Activated naive CD8-positive, alpha-beta T cell treated with anti-CD3 and anti-CD28 coated beads, Interleukin-2, amount 50 U/mL, for 16 hours (primary cell): Measurements from ENCODE around the gene HACD4.

Experiments
- DNase-seq: peaks from one replicate; pipeline ENCODE4 v3.0.0-alpha.2; 2020; ENCODE audit warnings: low read depth, low spot score

The HACD4 gene, protein sequence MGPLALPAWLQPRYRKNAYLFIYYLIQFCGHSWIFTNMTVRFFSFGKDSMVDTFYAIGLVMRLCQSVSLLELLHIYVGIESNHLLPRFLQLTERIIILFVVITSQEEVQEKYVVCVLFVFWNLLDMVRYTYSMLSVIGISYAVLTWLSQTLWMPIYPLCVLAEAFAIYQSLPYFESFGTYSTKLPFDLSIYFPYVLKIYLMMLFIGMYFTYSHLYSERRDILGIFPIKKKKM

DNA sequence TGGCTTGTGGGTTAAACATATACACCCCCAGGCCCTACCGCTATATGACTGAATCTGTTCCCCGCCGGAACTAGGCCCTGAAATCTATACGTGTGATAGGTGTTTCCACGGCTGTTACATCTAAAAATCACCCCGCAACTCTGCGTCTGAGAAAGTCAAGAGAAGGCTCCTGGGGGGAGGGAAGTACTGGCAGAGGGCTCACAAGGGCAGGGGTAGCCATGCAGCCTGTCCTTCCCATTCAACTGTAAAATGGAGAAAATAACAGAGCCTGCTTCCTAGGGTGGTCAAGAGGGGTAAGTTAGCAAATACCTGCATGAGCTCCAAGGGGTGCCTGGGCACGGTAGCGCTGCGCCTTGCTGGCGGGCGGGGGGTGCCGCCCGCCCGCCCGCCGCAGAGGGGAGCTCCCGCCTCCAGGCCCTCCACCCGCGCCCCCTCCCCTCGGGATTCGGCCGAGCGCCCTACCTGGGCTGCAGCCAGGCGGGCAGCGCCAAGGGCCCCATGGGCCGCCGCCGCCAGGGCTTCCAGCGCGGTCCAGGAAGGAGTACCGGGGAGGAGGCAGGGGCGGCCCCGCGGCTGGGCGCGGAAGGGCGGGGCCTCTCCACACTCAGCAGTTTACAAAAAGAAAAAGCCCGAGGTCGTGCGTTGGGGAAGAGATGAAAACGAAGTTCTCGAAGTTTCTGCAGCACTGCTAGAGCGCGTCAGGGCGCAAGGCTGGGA lies at the start of gene HACD4:
Gene HACD4, minus strand, starts transcription at position 550 of the 717 bp plus-strand sequence. Its CDS starts 50 bp downstream, at position 500.
- DNase-seq: peak; percentile 24

DNA sequence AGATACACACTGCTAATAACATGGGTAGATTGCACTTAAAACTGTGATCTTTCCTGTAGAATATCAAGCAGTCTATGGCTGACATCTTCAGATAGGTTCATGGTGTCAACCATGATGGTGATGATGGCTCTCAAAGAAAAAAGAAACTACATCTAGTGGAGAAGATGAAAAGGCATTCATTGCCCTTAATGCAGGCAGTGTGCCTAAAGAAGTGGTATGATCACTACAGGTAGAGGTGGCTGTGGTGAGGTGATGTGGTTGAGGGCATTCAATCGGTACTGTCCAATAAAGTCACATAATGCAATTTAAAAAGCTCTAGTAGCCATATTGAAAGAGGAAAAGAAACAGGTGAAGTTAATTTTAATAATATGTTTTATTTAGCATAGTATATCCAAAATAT lies 49.4 kb upstream of the HACD4 start:
- DNase-seq: no peak

DNA sequence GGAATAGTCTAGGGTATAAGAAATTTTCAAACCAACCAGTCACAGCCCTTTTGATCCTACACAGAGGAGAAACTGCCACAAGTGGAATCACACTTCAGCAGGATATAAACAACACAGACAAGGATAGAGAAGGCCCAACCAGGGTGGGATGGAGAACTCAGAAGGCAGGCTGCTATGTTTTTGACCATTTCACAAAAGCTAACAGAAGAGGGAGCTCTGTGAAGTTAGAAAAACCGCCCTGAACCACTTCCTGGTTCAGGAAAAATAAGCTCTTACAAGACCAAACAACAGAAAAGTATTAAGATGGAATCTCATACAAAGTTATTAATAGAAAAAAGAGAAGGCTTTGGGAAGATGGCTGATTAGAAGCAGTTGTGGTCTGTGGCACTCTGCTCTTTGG lies 47.3 kb upstream of the HACD4 start:
- DNase-seq: no peak

DNA sequence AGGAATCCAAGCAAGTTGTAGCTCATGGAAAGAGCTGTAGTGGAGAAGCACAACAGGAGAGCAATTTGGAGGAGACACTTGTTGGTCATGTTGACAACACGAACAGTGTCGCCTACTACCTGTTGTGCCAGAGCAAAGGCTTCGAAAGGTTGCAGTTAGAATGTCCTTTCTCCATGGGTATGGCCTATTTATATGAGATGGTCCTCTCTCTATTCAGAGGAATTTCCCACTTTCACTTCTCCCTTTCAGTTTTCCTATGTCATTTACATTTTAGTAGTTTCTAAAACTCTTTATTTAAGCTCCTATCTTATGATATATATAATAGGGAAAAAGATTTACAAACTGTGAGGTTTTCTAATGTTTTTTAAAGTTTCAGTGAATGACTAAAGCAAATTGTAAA lies 46.3 kb upstream of the HACD4 start, which contains the start of gene IFNB1:
Gene IFNB1, minus strand, starts transcription at position 162 of the 400 bp plus-strand sequence. Its CDS starts 73 bp downstream, at position 89.
- DNase-seq: no peak

DNA sequence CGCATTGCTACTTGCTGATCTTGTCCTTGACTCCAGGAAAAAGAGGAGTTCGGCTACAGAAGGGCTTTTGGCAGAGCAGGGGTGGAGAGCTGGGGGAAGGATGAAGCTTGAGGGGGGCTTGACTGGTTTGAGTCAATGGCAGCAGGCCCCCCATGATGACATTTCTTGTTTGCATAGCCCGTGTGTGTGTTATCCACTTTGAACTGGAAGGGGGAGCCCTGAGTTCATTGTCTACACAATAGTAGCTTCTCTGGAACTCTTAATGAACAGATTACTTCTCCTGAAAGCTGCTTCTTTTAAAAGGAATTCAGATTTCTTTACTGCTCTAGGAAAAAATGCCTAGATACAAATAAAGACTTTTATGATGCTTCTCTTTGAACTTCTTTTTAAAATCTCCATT lies 44.0 kb upstream of the HACD4 start:
- no peak for DNase-seq

DNA sequence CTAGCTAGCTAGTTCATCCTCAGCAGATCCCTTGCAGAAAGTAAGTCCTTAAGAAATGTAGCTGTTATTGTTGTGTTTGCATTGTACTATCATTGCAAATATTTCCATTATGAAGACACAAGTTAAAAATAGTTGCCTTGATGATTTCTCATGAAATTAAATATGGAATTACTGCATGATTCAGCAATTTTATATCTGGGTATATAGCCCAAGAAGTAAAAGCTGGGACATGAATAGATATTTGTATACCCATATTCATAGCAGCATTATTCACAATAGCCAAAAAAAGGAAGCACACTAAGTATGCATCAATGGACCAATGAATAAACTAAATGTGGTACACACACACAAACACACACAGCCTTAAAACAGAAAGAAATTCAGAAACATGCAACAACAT lies 39.5 kb upstream of the HACD4 start:
- DNase-seq: no peak

DNA sequence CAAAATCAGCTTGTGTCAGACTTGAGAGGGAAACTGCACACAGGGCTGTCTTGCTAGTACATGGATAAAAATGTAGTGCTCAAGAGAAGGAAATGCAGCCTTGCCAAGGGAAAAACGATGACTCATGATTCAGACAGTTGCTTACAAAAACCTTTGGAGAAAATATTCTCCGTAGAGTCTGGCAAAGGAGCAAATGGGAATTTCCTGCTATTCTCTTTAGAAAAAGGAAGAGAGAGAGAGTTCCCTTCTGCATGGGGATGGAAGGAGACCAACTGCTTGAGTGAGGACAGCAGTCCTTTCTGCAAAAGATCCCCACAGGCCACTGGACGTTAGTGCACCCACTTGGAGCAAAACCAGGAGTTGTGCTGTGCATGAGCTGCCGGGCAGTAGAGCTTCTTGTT lies 38.7 kb upstream of the HACD4 start:
- DNase-seq: no peak

DNA sequence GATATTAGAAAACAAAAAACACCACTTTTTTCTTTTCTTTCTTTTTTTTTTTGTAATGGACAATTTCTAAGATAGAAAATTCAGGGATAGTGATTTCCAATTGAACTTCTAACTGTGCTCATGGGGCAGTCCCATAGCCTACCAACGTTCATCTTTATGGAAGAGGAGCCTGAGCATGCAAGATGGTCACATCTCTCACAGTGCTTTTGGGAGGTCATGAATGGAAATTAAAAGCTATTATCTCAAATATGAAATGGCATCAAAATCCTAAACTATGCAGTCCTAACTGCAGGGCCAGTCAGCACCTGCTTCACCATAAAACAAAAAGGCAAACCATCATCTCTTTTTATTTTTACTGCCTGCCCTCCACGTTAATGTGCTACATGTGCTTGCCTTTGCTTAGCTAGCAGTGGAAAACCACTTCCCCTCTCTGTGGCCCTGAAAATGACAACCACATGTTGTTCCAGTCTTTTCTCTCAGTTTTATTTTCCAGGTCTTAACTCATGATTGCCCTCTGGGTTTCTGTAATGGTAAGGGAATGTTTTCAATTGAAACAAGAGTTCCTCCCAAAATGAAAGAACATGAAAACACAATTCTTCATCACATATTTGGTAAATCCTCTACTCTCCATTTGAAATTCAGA lies 29.6 kb upstream of the HACD4 start:
- DNase-seq: no peak

DNA sequence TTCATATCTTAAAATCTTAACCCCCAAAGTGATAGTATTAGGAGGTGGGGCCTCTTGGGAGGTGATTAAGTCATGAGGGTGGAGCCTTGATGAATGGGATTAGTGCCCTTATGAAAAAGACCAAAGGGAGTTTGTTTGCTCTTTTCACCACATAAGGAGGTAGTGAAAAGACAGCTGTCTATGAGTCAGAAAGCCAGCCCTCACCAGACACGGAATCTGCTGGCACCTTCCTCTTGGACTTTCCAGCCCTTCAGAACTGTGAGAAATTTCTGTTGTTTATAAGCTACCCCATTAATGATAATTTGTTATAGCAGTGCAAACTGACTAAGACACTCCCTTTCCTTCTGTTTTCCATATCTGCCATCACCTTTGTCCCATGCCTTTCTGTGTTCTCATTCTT lies 25.5 kb upstream of the HACD4 start:
- no peak for DNase-seq

DNA sequence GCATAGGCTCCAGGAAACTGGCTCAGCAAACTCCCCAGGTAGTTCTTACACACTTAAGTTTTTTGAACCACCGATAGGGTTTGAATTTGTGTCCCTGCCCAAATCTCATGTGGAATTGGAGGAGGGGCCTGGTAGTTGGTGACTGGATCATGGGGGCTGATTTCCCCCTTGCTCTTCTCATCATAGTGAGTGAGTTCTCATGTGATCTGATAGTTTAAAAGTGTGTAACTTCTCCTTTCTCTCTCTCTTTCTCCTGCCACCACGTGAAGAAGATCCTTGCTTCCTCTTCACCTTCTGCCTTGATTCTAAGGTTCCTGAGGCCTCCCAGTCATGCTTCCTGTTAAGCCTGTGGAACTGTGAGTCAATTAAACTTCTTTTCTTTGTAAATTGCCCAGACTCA lies 22.4 kb upstream of the HACD4 start:
- no peak for DNase-seq

DNA sequence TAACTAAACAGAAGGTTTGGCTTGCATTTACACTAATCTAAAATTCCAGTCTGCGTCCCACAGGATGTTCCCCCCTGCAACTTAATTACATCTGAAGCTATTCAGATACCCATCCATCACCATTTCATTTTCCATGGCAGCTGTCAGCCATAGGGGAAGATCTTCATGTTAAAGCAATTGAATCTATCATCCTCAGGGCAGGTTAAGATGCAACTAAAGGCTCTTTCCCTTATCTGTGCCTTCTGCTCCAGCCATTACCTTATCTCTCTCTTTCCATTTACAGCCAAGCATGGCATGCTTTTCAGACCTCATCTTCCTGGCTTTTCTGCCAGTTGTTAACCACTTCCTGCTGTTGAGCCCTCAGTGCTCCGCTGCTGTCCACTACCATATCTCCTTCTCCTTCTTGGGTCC lies 15.8 kb upstream of the HACD4 start:
- no peak for DNase-seq

DNA sequence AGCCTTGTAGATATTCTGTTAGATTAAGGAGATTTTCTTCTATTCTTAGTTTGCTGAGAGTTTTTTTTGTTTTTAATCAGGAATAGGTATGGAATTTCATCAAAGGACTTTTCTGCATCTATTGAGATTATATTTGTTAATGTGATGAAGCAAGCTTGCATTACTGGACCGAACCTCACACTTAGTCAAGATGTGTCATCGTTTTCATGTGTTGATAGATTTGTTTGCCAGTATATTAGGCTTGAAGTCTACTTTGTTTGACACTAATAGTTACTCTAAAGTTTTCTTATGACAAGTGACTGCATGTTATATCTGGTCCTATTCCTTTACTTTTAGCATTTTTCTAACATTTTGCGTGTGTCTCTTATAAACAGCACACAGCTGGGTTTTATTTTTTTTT lies 12.4 kb upstream of the HACD4 start:
- DNase-seq: no peak

DNA sequence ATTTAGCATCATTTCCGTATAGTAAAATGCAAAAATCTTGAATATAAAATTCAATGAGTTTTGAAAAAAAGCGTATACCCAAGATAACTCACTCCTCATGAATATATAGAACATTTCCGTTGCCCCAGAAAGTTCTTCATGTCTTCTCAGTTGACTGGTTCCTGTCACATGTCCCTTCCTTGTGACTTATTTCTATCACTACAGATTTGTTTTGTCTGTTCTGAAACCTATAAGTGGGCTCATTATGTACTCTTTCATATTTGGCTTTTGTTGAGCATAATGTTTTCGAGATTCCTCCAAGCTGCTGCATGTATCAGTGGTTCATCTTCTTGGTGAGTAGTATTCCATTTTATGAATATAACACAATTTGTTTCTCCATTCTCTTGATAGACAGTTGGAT lies 11.0 kb upstream of the HACD4 start:
- DNase-seq: no peak

DNA sequence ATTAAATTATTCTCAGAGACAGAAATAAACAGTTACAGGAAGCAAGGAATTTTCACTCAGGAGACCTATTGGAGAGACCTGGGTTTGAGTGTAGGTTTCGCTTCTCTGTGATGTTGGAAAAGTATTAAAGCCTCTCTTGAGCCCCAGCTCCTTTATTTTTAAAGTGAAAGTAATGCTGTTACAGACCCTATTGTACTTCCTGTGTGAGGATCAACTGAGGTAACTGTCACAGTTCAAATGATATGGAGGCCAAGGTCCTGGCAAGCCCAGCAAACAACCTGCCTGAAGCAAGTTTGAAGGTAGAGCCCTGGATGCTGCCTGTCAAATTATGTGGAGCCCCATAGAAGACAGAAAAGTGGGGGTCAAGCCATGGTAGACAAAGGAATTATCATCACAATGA lies 7.9 kb upstream of the HACD4 start:
- no peak for DNase-seq

DNA sequence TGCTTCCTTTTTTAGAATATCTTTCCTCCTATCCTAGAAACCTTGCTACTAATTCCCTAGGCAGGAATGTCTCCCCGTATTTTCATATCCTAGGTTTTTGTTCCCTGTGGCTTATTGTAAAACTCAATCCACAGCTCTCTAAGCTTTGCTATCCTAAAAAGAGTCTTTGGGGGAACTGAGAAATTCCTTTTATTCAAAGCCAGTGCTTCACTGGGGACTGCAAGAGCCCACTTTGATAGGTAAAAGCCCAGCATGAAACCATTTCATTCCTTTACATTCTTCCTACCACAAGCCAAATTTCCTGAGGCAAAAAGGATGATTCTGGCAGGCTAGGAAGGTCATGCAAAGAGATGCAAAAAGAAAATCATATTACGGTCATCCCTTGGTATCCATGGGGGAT lies 5.8 kb upstream of the HACD4 start:
- no peak for DNase-seq

DNA sequence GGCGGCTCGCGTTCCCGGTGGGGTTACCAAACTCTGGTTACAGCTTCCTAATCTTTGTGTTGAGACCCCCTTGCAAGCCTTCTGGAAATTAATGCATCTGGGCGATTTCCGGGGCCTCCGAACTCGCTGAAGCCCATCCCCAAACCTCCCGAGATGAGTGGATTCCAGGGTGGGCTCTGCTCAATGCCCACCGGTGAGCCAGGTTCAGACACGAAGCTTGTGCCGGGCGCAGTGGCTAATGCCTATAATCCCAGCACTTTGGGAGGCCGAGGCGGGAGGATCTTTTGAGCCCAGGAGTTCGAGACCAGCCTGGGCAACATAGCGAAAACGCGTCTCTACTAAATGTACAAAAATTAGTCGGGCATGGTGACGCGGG lies 356 bp upstream of the HACD4 start:
- no peak for DNase-seq

DNA sequence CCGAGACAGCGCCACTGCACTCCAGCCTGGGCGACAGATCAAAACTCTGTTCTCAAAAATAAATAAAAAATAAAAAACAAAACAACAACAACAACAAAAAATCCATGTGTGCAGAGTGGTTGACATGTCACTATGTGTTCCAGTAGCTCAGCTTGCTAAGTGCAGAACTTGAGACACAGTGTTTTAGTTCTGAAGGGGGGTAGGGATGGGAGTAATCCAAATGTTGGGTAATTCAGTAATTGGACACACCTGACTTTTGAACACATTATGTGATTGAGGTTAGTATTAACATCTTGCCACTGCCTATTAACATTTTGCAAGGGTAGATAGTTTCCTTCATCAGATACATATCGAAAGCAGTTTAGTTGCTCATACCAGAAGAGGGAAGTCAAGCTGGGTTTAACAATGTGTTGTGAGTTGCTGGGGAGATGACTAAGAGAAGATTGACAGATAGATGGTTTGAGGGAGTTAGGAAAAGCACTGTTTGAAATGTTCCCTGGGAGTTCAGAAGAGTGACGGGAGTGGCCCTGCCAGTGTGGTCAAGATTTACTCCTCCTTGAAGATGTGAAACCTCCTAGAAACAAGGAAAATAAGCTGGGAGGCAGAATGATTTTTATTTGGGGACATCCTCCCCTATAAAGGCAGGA lies 928 bp downstream of the HACD4 start:
- DNase-seq: no peak

DNA sequence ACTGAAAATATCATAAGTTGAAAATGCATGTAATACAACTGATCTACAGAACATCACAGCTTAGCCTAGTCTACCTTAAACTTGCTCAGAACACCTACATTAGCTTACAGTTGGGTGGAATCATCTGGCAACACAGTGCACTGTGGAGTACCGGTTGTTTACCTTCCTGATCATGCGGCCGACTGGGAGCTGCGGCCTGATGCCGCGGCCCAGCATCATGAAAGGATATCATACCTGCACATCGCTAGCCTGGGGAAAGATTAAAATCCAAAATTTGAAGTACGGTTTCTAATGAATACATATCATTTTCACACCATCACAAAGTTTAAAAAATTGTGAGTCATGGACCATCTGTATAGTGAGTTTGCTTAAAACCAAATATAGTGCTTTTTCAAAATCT lies 1.8 kb downstream of the HACD4 start:
- DNase-seq: no peak

DNA sequence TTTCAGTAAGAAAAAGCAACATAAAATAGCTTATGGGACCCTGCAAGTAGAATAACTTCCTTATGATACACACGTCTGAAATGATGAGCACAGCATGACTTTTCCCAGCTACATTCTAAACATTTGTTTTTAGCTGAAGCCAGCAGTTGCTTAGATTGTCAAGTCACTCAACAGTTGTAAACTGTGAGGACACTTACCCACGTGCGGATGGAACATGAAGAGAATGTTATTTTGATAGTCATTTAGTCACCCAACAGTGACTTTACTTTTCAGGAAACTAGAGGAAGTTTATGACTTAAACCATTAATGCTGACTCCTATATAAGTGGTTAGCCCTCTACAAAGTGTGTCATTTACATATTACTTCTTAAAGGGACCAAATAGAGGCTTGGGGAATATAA lies 3.0 kb downstream of the HACD4 start:
- no peak for DNase-seq

DNA sequence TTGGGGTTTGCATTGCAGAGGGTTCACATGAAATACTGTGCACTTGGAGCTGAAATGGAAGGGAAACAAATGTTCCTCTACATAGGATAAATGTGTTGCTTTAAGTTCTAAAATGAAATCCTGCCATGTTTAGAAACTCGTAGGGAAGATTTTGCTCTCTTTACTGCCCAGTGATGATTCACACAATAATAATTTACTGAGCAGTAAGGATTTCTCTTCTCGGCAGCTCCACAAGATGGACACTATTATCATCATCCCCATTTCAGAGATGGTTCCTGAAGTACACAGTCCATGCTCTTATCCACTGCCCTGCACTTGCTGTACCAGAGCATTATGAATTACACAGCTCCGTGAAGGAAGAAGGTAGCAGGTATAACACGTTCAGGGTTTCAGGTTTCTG lies 4.1 kb downstream of the HACD4 start:
- no peak for DNase-seq

DNA sequence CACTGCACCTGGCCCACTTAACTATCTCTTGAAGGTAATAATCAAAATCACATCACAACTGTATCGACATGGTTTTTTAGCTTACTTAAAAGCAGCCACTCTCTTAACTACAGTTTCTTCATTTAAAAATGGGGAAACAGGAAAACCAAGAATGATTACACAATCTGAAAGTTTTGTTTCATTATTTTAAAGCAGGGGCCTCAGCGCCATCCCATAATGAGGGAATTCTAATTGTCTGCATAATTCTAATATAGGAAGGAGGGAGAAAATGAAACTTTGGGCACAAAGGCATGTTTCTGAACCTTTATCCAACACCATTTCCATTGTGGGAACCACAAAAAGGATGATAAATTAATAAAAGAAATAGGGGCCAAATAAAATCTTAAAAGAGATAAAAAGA lies 7.6 kb downstream of the HACD4 start:
- DNase-seq: no peak

DNA sequence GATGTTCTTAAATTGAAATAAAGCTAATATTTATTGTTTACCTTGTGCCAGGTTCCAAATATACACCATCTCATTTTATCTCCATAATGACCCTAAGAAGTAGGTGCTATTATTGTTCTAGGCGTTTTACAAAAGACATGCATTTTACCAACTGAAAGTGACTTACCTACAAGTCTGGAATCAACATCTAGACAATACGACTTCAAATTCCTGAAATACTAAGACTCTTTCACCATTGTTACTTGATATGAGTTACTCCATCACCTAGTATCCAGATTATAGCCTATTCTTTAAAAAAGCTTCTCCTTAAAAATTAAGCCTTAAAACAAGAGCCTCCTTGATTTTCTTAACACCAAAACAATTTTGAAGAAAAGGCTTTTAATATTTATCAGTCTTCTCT lies 13.3 kb downstream of the HACD4 start:
- DNase-seq: no peak
